WTC11 (cell line): ENCODE results near the gene PROK1.

ENCODE experiments used
- CTCF ChIP-seq: fragments of 200-600 bp; IDR thresholded peaks from 2 replicates; pipeline ENCODE4 v1.8.0; 2022; ENCODE audit warnings: antibody characterized with exemption
- JUN ChIP-seq: sonication (generic); formaldehyde crosslinking; IDR thresholded peaks from 2 replicates; pipeline ENCODE4 v1.8.0; 2023; ENCODE audit warnings: mild to moderate bottlenecking, missing genetic modification reagents
- MAX ChIP-seq: sonication (generic); formaldehyde crosslinking; IDR thresholded peaks from 2 replicates; pipeline ENCODE4 v1.8.0; 2022; ENCODE audit warnings: mild to moderate bottlenecking, missing genetic modification reagents

- no peak for TF ChIP-seq CTCF
- no peak for TF ChIP-seq JUN
- TF ChIP-seq MAX (CRISPR knock-in tag): no peak
These were observed 10.1 kb upstream of the PROK1 start for GRCh38 chr1:110440877-110441276.
